Measurements from ENCODE around the gene RASGRP3. TPM values are rescaled to one million over a fixed set of nuclear protein-coding genes. Genes with fewer than 3 reads are reported as not detected.

The RASGRP3 gene
- total and polyA plus RNA-seq, 2 experiments from 2014 or later = 0.18 to 0.22 TPM

DNA sequence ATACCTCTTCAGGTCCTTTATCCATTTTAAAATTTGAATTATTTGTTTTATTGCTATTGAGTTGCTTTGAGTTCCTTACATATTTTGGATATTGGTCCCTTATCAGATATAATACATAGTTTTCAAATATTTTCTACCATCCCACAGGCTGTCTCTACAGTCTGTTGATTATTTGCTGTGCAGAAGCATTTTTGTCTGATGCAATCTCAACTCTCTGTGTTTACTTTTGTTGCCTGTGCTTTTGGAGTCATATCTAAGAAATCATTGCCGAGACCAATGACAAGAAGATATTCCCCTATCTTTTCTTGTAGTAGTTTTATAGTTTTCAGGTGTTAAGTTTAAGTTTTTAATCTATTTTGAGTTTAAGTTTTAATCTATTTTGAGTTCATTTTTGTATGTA, 25.2 kb upstream of the RASGRP3 start:
- no peaks in the 10 kb centered on the region for H3F3A ChIP-seq (ENCODE audit: insufficient read depth)
- H3K4me2 ChIP-seq (ENCODE audit: unreplicated experiment) = no peak overlapping the region
- no peaks in the 10 kb centered on the region for H3K79me2 ChIP-seq (ENCODE audit: insufficient read depth)
- H3K4me3 ChIP-seq = no peak overlapping the region
- no peak overlapping the region for H3K27ac ChIP-seq
- no peaks in the 10 kb centered on the region for H3K4me1 ChIP-seq (ENCODE audit: insufficient read depth)
- no peak for DNase-seq
- H3K9me2 ChIP-seq (ENCODE audit: insufficient read depth) = no peaks in the 10 kb centered on the region
- 53 to 81% methylated on average over 1 of the region's 1 CpG for WGBS, 2 experiments (ENCODE audit: low coverage in 1 of 2, low lambda C conversion rate in 2 of 2, missing lambda C conversion rate in 2 of 2)
- H3K36me3 ChIP-seq (ENCODE audit: low read depth) = no peaks in the 10 kb centered on the region
- H4K20me1 ChIP-seq (ENCODE audit: insufficient read depth) = no peaks in the 10 kb centered on the region
- H3K27me3 ChIP-seq (replicated peaks; ENCODE audit: insufficient read depth) = no peaks in the 10 kb centered on the region
- in situ Hi-C loops (cut with MboI) = no loop called here
- H3K9me3 ChIP-seq (ENCODE audit: low read depth) = no peaks in the 10 kb centered on the region
- no peak overlapping the region for H2AFZ ChIP-seq
- H3K9ac ChIP-seq = no peak overlapping the region
- no peak for TF ChIP-seq EZH2phosphoT487 (IDR thresholded peaks at IDR 0.05; ENCODE audit: insufficient read depth, low read depth)
- TF ChIP-seq EZH2 (IDR thresholded peaks at IDR 0.05; ENCODE audit: insufficient read depth, poor library complexity, severe bottlenecking) = no peak

DNA sequence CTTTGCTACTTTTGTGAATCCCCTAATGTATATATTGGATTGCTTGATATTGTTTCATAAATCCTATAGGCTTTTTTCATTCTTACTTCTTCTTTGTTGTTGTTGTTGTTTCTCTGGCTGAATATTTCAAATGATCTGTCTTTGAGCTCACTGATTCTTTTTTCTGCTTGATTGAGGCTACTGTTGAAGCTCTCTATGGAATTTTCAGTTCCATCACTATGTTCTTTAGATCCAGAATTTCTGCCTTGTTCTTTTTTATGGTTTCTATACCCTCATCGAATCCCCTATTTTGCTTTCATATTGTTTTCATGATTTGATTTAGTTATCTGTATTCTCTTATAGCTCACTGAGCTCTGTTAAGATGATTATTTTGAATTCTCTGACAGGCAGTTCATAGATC, 24.6 kb upstream of the RASGRP3 start:
- Histone ChIP-seq H3K79me2 (ENCODE audit: insufficient read depth) (no peaks in the 10 kb centered on the region), H3K4me2 (ENCODE audit: unreplicated experiment) (no peak overlapping the region), H3F3A (ENCODE audit: insufficient read depth) (no peaks in the 10 kb centered on the region), H3K27ac (no peak overlapping the region), H3K4me1 (ENCODE audit: insufficient read depth) (no peaks in the 10 kb centered on the region), H3K9me3 (ENCODE audit: low read depth) (no peaks in the 10 kb centered on the region), H3K9ac (no peak overlapping the region), H3K27me3 (replicated peaks; ENCODE audit: insufficient read depth) (no peaks in the 10 kb centered on the region), H2AFZ (no peak overlapping the region), H3K4me3 (no peak overlapping the region), H4K20me1 (ENCODE audit: insufficient read depth) (no peaks in the 10 kb centered on the region), H3K9me2 (ENCODE audit: insufficient read depth) (no peaks in the 10 kb centered on the region), H3K36me3 (ENCODE audit: low read depth) (no peaks in the 10 kb centered on the region)
- in situ Hi-C loops (cut with MboI) = no loop called here
- WGBS, 2 experiments (ENCODE audit: low coverage in 1 of 2, low lambda C conversion rate in 2 of 2, missing lambda C conversion rate in 2 of 2) = 34 to 64% methylated on average over 1 of the region's 1 CpG
- TF ChIP-seq EZH2phosphoT487 (IDR thresholded peaks at IDR 0.05; ENCODE audit: insufficient read depth, low read depth) = no peak
- TF ChIP-seq EZH2 (IDR thresholded peaks at IDR 0.05; ENCODE audit: insufficient read depth, poor library complexity, severe bottlenecking) = no peak
- DNase-seq = no peak

DNA sequence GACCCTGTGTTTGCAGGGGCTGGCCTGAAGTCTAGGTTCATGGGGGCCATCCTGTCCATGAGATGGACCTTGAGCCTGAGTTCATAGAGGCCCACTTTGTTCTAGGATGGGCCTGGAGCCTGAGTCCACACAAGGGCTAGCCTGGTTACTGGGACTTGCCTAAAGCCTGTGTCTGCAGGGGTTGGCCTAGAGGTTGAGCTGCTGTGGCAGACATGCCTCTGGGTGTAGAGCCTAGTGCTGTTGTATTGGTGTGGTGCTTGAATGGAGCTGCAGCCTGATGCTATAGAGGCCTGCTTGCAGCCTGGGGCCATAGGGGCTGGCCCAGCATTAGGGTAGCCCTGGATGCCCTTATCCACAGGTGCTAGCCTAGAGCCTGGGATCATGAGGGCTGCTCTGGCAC, 23.9 kb upstream of the RASGRP3 start:
- Histone ChIP-seq H3K9me2 (ENCODE audit: insufficient read depth) (no peaks in the 10 kb centered on the region), H3K27me3 (replicated peaks; ENCODE audit: insufficient read depth) (no peaks in the 10 kb centered on the region), H4K20me1 (ENCODE audit: insufficient read depth) (no peaks in the 10 kb centered on the region), H3F3A (ENCODE audit: insufficient read depth) (no peaks in the 10 kb centered on the region), H3K36me3 (ENCODE audit: low read depth) (no peaks in the 10 kb centered on the region), H3K4me2 (ENCODE audit: unreplicated experiment) (no peak overlapping the region), H3K9me3 (ENCODE audit: low read depth) (no peaks in the 10 kb centered on the region), H3K27ac (no peak overlapping the region), H3K9ac (no peak overlapping the region), H3K4me1 (ENCODE audit: insufficient read depth) (no peaks in the 10 kb centered on the region), H3K79me2 (ENCODE audit: insufficient read depth) (no peaks in the 10 kb centered on the region), H2AFZ (no peak overlapping the region), H3K4me3 (no peak overlapping the region)
- in situ Hi-C loops (cut with MboI) = no loop called here
- TF ChIP-seq EZH2 (IDR thresholded peaks at IDR 0.05; ENCODE audit: insufficient read depth, poor library complexity, severe bottlenecking) (no peak), EZH2phosphoT487 (IDR thresholded peaks at IDR 0.05; ENCODE audit: insufficient read depth, low read depth) (no peak)
- DNase-seq = no peak

DNA sequence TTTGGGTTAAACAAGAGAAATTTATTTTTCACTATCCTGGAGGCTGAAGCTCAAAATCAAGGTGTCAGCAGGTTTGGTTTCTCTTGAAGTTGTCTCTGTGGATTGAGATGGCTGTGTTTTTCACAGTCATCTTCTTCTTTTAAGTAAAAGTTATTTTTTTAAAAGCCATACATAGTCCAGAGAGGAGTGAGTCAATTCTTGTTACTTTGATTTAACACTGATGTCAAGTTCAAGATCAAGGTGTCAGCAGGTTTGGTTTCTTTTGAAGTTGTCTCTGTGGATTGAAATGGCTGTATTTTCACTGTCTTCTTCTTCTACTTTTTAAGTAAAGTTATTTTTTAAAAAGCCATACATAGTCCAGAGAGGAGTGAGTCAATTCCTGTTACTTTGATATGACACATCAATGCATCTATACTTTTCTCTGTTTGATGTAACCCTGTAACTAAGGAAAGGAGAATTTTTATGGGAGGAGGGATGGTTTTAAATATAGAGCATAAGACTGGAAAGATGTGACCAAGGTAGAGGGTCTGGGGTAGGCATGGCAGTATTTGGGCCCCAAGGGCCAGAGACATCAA, 22.5 kb upstream of the RASGRP3 start:
- H3K9ac ChIP-seq = no peak overlapping the region
- H3K4me2 ChIP-seq (ENCODE audit: unreplicated experiment) = no peak overlapping the region
- TF ChIP-seq EZH2 (IDR thresholded peaks at IDR 0.05; ENCODE audit: insufficient read depth, poor library complexity, severe bottlenecking) (no peak), EZH2phosphoT487 (IDR thresholded peaks at IDR 0.05; ENCODE audit: insufficient read depth, low read depth) (no peak)
- no peaks in the 10 kb centered on the region for H3F3A ChIP-seq (ENCODE audit: insufficient read depth)
- no peak overlapping the region for H3K4me3 ChIP-seq
- no peaks in the 10 kb centered on the region for H3K79me2 ChIP-seq (ENCODE audit: insufficient read depth)
- no peaks in the 10 kb centered on the region for H3K27me3 ChIP-seq (replicated peaks; ENCODE audit: insufficient read depth)
- no peak overlapping the region for H3K27ac ChIP-seq
- H3K4me1 ChIP-seq (ENCODE audit: insufficient read depth) = no peaks in the 10 kb centered on the region
- no peak for DNase-seq
- no peaks in the 10 kb centered on the region for H3K9me3 ChIP-seq (ENCODE audit: low read depth)
- H4K20me1 ChIP-seq (ENCODE audit: insufficient read depth) = no peaks in the 10 kb centered on the region
- no peaks in the 10 kb centered on the region for H3K9me2 ChIP-seq (ENCODE audit: insufficient read depth)
- H2AFZ ChIP-seq = no peak overlapping the region
- no peaks in the 10 kb centered on the region for H3K36me3 ChIP-seq (ENCODE audit: low read depth)
- in situ Hi-C loops (cut with MboI) = no loop called here
